T-helper 2 cell (primary cell): ENCODE data around the gene HAX1.
"Not testable (repeated sequence)": the region's sequence is repeated elsewhere in the genome, so short reads cannot be mapped to it uniquely, and the experiment has no call there.

Experiments
- DNase-seq, 5 experiments: peaks; one replicate each; pipeline versions ENCODE4 v3.0.0 to v3.0.0-alpha.2; 2012 to 2022
- total RNA-seq, 2 donors: gene quantifications; one replicate each; lab custom pipeline; 2026; lab: John Stamatoyannopoulos, UW

The HAX1 gene
- 60.8 to 82.2 reads per million in 2 donors for total RNA-seq

GRCh38 chr1:154272217-154272998, at the start of gene HAX1:
HAX1 (plus strand) TSS chr1:154272629; CDS start chr1:154272724, 95 bp downstream.
- DNase-seq, result peak; percentile 82 to 100 (median 95)

- no peak for DNase-seq
Measured at GRCh38 chr1:154222918-154223317, 49.5 kb upstream of the HAX1 start.

- DNase-seq, result no peak
Measured at GRCh38 chr1:154223621-154224020, 48.8 kb upstream of the HAX1 start.

GRCh38 chr1:154225370-154225769, 47.1 kb upstream of the HAX1 start:
- no peak for DNase-seq

- DNase-seq, result not testable (repeated sequence)
Measured at GRCh38 chr1:154231112-154231511, 41.3 kb upstream of the HAX1 start.

- DNase-seq, result not testable (repeated sequence)
Measured at GRCh38 chr1:154233127-154233526, 39.3 kb upstream of the HAX1 start.

GRCh38 chr1:154236855-154237254, 35.6 kb upstream of the HAX1 start:
- no peak for DNase-seq

GRCh38 chr1:154237435-154237834, 35.0 kb upstream of the HAX1 start:
- DNase-seq, result no peak

GRCh38 chr1:154237880-154238506, 34.4 kb upstream of the HAX1 start:
- no peak for DNase-seq

- no peak for DNase-seq
Measured at GRCh38 chr1:154239491-154239890, 32.9 kb upstream of the HAX1 start.

- no peak for DNase-seq
Measured at GRCh38 chr1:154240294-154240833, 32.1 kb upstream of the HAX1 start.

GRCh38 chr1:154241703-154242351, 30.6 kb upstream of the HAX1 start:
- DNase-seq, result peak in 1 of 5 experiments; percentile 84

- no peak for DNase-seq
Measured at GRCh38 chr1:154253671-154254070, 18.8 kb upstream of the HAX1 start.

GRCh38 chr1:154256686-154257085, 15.7 kb upstream of the HAX1 start:
- DNase-seq, result no peak

GRCh38 chr1:154258784-154259183, 13.6 kb upstream of the HAX1 start:
- DNase-seq, result no peak

GRCh38 chr1:154260127-154260526, 12.3 kb upstream of the HAX1 start:
- no peak for DNase-seq

GRCh38 chr1:154263465-154264332, 8.7 kb upstream of the HAX1 start:
- DNase-seq, result no peak

- no peak for DNase-seq
Measured at GRCh38 chr1:154264454-154264853, 8.0 kb upstream of the HAX1 start.

- peak in 2 of 5 experiments; percentile 25 to 71 for DNase-seq
Measured at GRCh38 chr1:154265586-154265985, 6.8 kb upstream of the HAX1 start.

- DNase-seq, result no peak
Measured at GRCh38 chr1:154270833-154271232, 1.6 kb upstream of the HAX1 start.

GRCh38 chr1:154272999-154273563, 652 bp downstream of the HAX1 start:
- DNase-seq, result no peak

- DNase-seq, result peak in 2 of 5 experiments; percentile 17 to 54
Measured at GRCh38 chr1:154276797-154277196, 4.4 kb downstream of the HAX1 start.
